Measurements from ENCODE around the gene POLN. TPM values are rescaled to one million over a fixed set of nuclear protein-coding genes. Genes with fewer than 3 reads are reported as not detected.

POLN gene
- total RNA-seq, 2 donors from 2014 or later: 1.6 to 2.8 TPM

DNA sequence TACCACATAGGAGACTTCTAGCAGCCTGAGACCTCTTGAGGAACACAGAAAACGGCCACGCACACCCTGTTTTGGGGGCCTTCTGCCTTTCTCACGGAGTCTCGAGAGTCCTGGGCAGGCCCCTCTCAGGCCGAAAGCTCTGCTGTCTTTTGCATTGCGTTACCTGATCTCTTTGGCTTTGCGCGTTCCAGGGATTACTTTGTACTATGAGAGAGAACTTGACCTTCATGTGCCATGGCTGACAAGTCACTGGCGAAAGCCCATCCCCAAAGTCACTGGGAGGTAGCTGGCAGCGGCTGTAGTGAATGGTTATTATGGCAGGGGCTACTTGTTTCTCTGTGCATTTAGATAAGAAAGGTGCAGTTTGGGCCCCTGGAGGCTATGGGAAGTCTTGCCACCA, 190.8 kb downstream of the POLN start:
- no peak overlapping the region for H3K9ac ChIP-seq (ENCODE audit: low read depth in 2 of 2, low read length in 2 of 2)
- intact Hi-C loops (cut with DNase I): no loop called here
- TF ChIP-seq, protein P1, sequence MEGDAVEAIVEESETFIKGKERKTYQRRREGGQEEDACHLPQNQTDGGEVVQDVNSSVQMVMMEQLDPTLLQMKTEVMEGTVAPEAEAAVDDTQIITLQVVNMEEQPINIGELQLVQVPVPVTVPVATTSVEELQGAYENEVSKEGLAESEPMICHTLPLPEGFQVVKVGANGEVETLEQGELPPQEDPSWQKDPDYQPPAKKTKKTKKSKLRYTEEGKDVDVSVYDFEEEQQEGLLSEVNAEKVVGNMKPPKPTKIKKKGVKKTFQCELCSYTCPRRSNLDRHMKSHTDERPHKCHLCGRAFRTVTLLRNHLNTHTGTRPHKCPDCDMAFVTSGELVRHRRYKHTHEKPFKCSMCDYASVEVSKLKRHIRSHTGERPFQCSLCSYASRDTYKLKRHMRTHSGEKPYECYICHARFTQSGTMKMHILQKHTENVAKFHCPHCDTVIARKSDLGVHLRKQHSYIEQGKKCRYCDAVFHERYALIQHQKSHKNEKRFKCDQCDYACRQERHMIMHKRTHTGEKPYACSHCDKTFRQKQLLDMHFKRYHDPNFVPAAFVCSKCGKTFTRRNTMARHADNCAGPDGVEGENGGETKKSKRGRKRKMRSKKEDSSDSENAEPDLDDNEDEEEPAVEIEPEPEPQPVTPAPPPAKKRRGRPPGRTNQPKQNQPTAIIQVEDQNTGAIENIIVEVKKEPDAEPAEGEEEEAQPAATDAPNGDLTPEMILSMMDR (IDR thresholded peaks at IDR 0.05): no peak
- H3K36me3 ChIP-seq: no peaks in the 10 kb centered on the region
- peaks cover 14% of the 10 kb centered on the region for H3K27me3 ChIP-seq
- no peak overlapping the region for H3K27ac ChIP-seq
- no peaks in the 10 kb centered on the region for H3K4me1 ChIP-seq
- no peak for DNase-seq
- no peaks in the 10 kb centered on the region for H3K9me3 ChIP-seq
- H3K4me3 ChIP-seq: no peak overlapping the region

GRCh38 chr4:2049811-2050210, 192.1 kb downstream of the POLN start:
- Histone ChIP-seq H3K27me3 (peaks cover 14% of the 10 kb centered on the region), H3K27ac (no peak overlapping the region), H3K4me3 (no peak overlapping the region), H3K4me1 (no peaks in the 10 kb centered on the region), H3K36me3 (no peaks in the 10 kb centered on the region), H3K9me3 (no peaks in the 10 kb centered on the region), H3K9ac (ENCODE audit: low read depth in 2 of 2, low read length in 2 of 2) (no peak overlapping the region)
- intact Hi-C loops (cut with DNase I): no loop called here
- TF ChIP-seq, protein P1 (IDR thresholded peaks at IDR 0.05): no peak
- DNase-seq: no peak

- Histone ChIP-seq H3K4me1 (no peaks in the 10 kb centered on the region), H3K27me3 (peaks cover 14% of the 10 kb centered on the region), H3K9ac (ENCODE audit: low read depth in 2 of 2, low read length in 2 of 2) (no peak overlapping the region), H3K27ac (no peak overlapping the region), H3K9me3 (no peaks in the 10 kb centered on the region), H3K4me3 (no peak overlapping the region), H3K36me3 (no peaks in the 10 kb centered on the region)
- TF ChIP-seq, protein P1 (IDR thresholded peaks at IDR 0.05): no peak
- DNase-seq: no peak
- intact Hi-C loops (cut with DNase I): no loop called here
These were observed 192.5 kb downstream of the POLN start for GRCh38 chr4:2049381-2049780.

GRCh38 chr4:2048831-2049230, 193.1 kb downstream of the POLN start:
- TF ChIP-seq, protein P1 (IDR thresholded peaks at IDR 0.05): no peak
- Histone ChIP-seq H3K27ac (no peak overlapping the region), H3K4me3 (no peak overlapping the region), H3K9ac (ENCODE audit: low read depth in 2 of 2, low read length in 2 of 2) (no peak overlapping the region), H3K4me1 (no peaks in the 10 kb centered on the region), H3K27me3 (peaks cover 14% of the 10 kb centered on the region), H3K9me3 (no peaks in the 10 kb centered on the region), H3K36me3 (no peaks in the 10 kb centered on the region)
- no peak for DNase-seq
- intact Hi-C loops (cut with DNase I): no loop called here

DNA sequence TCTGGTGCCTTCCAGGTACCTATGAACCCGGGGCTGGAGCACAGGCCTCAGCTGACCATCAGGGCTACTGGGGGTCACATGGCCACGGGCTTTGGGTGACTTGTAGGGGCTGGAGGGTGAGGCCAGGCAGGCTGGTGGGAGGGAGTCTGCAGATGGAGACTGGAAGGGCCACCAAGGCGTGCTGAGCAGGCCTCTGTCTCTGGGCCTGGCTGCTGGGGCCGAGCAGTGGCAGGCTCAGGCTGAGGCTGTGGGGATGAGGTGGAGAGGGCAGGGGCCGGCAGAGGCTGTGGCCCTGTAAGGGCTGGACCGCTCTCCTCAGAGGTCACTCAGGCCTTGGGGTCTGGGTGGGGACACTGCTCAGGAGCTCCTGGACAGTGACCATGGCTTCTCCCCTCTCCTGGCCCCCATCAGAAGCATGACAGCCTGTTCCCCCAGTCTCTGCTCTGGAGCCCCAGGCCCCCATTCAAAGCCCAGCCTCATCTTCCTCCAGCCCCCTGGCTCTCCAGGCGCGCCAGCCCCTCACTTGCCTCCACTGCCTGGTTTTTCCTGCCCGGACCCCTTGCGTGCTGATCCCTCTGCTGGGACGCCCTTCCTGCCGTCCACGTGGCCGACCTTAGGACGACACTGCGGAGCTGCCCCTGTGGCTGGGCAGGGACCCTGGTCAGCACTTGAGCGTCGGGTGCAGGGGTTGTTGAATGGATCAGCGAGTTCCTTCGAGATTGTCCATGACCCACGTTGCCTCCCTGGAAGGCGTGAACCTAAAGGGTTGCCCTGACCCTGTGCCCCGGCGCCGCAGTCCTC, 193.9 kb downstream of the POLN start:
- Histone ChIP-seq H3K9ac (ENCODE audit: low read depth in 2 of 2, low read length in 2 of 2) (no peak overlapping the region), H3K36me3 (no peaks in the 10 kb centered on the region), H3K9me3 (no peaks in the 10 kb centered on the region), H3K4me3 (no peak overlapping the region), H3K27ac (no peak overlapping the region), H3K27me3 (peaks cover 14% of the 10 kb centered on the region), H3K4me1 (no peaks in the 10 kb centered on the region)
- TF ChIP-seq, protein P1 (IDR thresholded peaks at IDR 0.05): no peak
- intact Hi-C loops (cut with DNase I): no loop called here
- DNase-seq: no peak
